ENCODE data around the gene ZNF687.

The ZNF687 gene

GRCh38 chr1:151282883-151283725 lies 1.0 kb downstream of the ZNF687 start:
- DNase-seq: peak; percentile 30 to 34

- no peak for DNase-seq
Measured at GRCh38 chr1:151284013-151284577, 2.0 kb downstream of the ZNF687 start.

- DNase-seq: no peak
Measured at GRCh38 chr1:151286619-151287340, 4.7 kb downstream of the ZNF687 start.

- no peak for DNase-seq
Measured at GRCh38 chr1:151287341-151287699, 5.2 kb downstream of the ZNF687 start.

GRCh38 chr1:151287767-151288500 lies 5.8 kb downstream of the ZNF687 start:
- no peak for DNase-seq

- DNase-seq: no peak
Measured at GRCh38 chr1:151288502-151288901, 6.4 kb downstream of the ZNF687 start.

- no peak for DNase-seq
Measured at GRCh38 chr1:151289080-151289935, 7.2 kb downstream of the ZNF687 start.

- DNase-seq: no peak
Measured at GRCh38 chr1:151289991-151290708, 8.1 kb downstream of the ZNF687 start.

GRCh38 chr1:151290709-151291303 lies 8.7 kb downstream of the ZNF687 start:
- DNase-seq: no peak

- no peak for DNase-seq
Measured at GRCh38 chr1:151292207-151293030, 10.3 kb downstream of the ZNF687 start.

GRCh38 chr1:151293093-151293492 lies 11.0 kb downstream of the ZNF687 start:
- DNase-seq: no peak

- no peak for DNase-seq
Measured at GRCh38 chr1:151294742-151295462, 12.8 kb downstream of the ZNF687 start.

GRCh38 chr1:151309811-151310323 lies 27.8 kb downstream of the ZNF687 start:
- DNase-seq: no peak

GRCh38 chr1:151311011-151311410 lies 28.9 kb downstream of the ZNF687 start:
- DNase-seq: no peak

- DNase-seq: peak; percentile 36 to 74
Measured at GRCh38 chr1:151311589-151312331, 29.7 kb downstream of the ZNF687 start.

- DNase-seq: no peak
Measured at GRCh38 chr1:151312411-151312810, 30.3 kb downstream of the ZNF687 start.

- no peak for DNase-seq
Measured at GRCh38 chr1:151312826-151313225, 30.7 kb downstream of the ZNF687 start.

GRCh38 chr1:151313501-151313900 lies 31.4 kb downstream of the ZNF687 start:
- DNase-seq: no peak
